RPMI8226 (cell line): ENCODE results near the gene SIRPB2.

ENCODE experiments used
- DNase-seq: peaks from one replicate; pipeline ENCODE4 v3.0.0-alpha.2; 2015

Gene SIRPB2

GRCh38 chr20:1469925-1470571 lies 21.2 kb downstream of the SIRPB2 start:
- DNase-seq: peak; percentile 66

GRCh38 chr20:1469306-1469905 lies 21.8 kb downstream of the SIRPB2 start:
- DNase-seq: no peak

DNA sequence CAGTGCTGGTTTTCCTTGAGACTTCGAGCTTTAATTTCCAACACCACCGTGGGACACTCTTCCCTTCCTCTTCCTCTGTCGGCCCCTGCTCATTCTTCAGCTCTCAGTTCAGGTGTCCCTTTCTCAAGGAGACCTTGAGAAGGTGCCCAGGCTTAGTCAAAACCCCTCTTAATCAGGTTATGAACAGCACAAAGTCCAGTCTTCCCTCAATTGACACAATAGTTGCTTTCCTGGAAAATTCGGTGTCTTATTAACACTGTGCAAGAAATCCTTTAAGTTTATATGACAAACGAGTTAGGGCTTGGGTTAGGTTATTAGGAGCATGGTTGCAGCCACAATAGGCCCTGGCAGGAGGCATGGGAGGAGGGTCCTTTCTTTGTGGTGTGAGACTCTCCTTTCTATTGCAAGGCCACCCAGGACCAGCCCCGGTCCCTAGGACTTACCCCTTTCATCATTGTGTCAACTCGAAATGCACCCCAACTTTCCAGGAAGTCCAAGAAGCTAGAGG lies 23.0 kb downstream of the SIRPB2 start:
- no peak for DNase-seq

GRCh38 chr20:1467355-1468116 lies 23.7 kb downstream of the SIRPB2 start:
- peak; percentile 8 for DNase-seq

GRCh38 chr20:1467082-1467354 lies 24.2 kb downstream of the SIRPB2 start:
- DNase-seq: no peak

- DNase-seq: peak; percentile 97
These were observed 24.8 kb downstream of the SIRPB2 start, which contains the start of gene NSFL1C for GRCh38 chr20:1466211-1467081. Gene NSFL1C, minus strand, starts transcription at chr20:1466849. Its CDS starts 25 bp downstream, at chr20:1466824.

- no peak for DNase-seq
These were observed 25.6 kb downstream of the SIRPB2 start for GRCh38 chr20:1465470-1466210.

DNA sequence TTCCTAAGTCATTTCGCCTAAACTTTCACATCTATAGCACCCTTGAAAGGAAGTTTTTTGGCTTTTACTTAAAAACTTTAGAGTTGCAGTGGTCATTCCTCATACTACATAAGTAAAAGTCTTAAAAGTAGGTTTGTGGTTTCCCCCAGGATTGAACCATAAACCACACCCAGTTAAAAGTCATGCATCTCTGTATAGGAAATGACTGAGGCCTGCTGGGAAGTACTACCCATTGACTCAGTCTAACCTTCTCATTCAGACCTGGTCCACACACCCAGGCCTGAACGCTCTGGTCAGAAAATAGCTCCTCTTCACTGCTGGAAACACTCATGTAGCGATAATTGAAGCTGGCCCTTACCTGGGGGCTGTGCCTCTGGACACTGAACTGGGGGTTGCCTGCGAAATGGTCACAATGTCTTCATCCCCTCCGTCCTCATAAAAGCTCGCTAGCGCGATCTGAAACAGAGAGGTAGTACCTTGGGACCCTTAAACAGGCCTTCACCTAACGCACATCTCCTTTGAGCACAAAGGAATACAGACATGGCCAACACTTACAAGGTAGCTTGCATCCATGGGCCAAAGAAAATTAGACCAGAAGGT lies 27.1 kb downstream of the SIRPB2 start:
- DNase-seq: no peak

- DNase-seq: peak; percentile 71
These were observed 28.4 kb downstream of the SIRPB2 start for GRCh38 chr20:1462834-1463233.

DNA sequence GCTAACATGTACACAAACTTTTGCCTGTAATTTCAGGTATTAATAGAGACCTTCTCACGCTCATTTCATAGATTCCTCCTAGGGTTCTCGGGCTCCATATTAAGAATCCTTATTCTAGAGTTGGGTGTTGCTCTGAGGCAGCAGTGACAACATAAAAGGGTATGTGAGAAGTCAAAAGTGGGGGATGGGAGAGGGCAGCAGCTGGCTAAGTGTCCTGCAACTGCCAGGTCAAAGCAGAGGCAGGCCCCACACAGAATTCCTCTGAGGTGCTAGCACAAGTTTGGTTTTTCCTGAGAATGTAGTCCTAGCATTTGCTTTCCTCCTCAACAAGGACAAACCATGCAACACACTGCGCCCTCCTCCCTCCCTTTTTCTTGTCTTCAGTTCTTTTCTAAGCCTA lies 29.2 kb downstream of the SIRPB2 start:
- DNase-seq: no peak

DNA sequence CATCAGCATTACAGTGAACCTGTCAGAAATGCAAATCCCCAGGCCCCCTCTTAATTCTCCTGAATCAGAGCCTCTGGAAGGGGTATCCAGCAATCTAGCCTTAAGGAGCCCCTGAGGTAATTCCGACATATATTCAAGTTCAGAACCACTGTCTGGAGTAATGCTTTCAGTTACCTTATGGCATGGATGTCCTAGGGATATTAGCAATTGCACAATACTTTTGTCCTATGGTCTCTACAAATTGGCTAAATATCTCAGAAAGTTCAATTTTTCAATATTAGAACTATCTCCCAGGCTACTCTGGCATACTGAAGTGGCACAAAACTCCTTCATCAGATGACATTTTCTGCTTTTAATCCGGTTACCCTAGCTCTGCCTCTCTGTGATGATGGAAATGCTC lies 30.9 kb downstream of the SIRPB2 start:
- no peak for DNase-seq

DNA sequence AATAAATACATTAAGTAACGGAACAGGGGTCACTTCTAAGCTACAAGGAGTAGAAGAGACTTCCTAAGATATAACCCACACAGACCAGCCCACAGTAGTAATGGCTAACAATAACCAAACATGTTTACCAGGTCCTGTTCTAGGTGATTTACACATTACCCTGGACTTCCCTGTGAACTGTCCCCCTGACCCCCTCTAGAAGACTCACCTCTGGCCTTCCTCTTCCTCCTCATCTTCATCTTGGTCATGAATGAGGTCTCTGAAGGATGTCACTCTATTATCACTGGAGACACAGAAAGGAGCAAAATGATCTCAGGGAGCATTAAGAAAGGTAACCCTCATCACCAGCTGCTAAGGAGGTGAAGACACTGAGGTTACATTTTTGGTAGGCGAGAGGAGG lies 33.2 kb downstream of the SIRPB2 start:
- DNase-seq: no peak

DNA sequence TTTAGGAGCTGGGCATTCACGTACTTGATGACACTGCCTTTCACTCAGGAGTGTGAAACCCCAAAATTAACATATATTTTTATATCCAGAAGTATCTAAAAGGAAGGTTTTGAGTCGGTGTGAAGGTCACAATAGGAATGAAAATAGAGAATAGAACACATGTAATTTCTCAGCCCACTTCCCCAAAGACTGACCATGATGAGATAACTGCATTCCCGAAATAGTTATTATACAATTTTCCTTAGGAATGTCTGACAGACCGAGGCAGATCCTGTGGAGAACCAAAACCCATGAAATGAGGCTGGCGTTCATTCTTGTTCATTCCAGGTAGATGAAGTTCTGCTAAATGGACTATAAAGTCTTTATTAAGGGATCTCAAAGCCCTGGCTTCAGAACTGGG lies 34.9 kb downstream of the SIRPB2 start:
- DNase-seq: no peak

DNA sequence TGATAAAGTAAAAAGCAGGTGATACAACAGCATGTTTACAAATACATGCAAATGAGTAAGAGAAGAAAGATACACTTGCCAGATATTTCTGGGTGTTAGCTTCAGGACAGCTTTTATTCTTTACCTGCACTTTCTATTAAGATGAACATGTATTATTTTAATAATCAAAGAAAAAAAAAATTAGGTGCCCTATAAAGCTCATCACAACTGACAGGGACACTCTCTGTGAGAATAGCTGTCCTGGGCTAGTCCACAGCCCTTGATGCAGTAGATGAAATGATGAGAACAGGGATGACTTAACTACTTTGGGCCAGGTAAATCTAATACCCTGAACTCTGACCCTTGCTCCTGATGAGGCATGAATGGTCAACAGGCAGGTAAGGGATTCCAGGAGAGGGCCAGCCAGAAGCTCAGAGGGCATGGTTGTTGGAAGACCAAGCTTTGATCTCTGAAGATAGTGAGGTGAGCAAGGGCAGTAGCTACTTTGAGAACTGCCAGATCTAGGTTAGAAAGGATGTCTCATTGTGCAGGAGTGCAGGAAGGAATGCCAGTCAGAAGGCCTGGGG lies 40.2 kb downstream of the SIRPB2 start:
- no peak for DNase-seq

DNA sequence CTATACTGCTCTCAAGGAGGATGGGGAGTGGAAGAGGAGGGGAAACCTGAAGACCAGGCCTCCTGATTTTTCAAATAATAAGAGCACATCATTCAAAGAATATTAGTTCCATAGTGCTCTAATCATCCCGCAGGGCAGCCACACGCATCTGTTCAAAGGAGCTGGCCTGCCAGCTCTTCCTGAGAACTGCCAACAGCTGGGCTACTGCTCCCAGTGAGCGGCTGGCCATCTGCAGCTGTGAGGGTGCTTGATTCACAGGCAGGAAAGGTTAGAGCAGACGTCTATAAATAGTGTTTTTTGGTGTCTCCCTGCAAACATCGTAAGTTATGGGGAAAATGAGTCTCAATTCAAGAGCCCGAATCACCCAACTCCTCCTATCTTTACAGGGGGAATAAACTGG lies 41.9 kb downstream of the SIRPB2 start:
- DNase-seq: no peak

- no peak for DNase-seq
These were observed 43.1 kb downstream of the SIRPB2 start for GRCh38 chr20:1448081-1448620.

GRCh38 chr20:1446536-1446935 lies 44.7 kb downstream of the SIRPB2 start:
- DNase-seq: no peak

GRCh38 chr20:1443085-1443484 lies 48.1 kb downstream of the SIRPB2 start:
- no peak for DNase-seq

GRCh38 chr20:1442304-1442703 lies 48.9 kb downstream of the SIRPB2 start:
- DNase-seq: no peak

DNA sequence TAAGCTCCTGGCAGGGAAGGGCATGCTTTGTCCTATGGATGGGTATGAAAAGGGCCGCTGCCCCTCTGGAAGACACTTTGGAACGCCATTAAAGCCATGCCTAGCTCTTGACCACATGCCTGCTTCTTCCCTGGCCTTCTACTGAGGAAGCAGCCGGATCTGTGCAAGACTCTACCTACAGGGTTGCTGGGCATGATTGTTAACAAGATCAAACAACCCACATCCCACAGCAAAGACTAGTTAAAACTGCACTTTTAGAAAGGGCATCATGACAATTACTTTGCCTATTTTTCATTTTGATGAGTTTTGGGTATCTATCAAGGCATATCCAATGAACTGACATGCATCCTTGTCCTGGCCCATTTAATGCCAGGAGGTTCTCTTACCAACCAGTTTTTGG lies 50.1 kb downstream of the SIRPB2 start:
- DNase-seq: no peak

DNA sequence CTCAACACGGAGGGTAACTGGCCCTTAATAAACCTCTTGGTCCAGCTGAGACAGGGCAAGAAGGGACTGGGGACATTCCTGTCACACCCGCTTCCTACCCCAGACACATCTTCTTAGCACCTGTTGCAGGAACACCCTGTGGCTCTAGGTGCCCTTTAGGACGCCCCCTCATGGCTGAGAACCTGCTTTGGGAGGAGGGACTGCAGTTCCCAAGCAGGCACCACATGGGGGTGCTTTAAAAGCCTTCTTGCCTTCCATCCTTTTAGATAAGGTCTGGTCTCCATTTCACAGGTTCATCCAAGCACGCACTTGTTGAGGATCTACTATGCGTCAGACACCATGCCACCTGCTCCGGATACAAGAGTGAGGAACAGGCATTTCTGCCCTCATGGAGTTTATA lies 51.2 kb downstream of the SIRPB2 start:
- peak; percentile 50 for DNase-seq
